ENCODE results near the gene BAD.

BAD gene

DNA sequence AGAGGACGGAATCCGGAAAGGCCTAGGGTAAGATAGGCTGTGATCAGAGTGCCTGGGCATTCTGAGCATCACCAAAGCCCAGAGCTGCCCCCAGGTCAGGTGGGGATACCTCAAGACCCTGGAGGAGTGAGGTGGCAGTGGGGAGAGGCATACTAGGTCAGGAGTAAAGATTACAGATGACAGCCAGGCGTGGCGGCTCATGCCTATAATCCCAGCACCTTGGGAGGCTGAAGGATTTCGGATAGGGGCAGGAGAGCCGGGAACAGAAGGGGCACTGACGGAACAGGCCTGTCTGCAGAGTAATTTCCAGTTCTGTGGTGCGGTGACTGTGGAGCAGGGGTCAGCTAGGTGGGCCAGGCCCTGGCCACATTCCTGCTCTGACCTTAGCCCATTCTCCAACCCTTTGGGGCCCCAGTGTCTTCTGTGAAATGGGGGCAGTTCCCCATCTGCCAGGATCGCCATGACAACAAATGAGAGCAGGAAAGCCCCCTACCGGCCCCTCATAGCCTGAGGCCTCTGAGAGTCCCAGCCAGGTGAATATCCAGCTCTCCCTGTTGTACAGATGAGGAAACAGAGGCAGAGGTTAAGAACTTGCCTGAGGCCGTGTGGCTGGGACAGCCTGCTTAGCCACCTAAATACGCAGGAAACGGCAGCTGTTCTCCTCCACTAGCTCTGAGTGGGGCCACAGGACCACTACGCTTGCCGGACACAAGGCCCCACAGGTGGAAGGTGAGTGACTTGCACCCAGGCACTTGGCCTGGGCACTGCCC lies 9.2 kb downstream of the BAD start:
- no peak for DNase-seq

DNA sequence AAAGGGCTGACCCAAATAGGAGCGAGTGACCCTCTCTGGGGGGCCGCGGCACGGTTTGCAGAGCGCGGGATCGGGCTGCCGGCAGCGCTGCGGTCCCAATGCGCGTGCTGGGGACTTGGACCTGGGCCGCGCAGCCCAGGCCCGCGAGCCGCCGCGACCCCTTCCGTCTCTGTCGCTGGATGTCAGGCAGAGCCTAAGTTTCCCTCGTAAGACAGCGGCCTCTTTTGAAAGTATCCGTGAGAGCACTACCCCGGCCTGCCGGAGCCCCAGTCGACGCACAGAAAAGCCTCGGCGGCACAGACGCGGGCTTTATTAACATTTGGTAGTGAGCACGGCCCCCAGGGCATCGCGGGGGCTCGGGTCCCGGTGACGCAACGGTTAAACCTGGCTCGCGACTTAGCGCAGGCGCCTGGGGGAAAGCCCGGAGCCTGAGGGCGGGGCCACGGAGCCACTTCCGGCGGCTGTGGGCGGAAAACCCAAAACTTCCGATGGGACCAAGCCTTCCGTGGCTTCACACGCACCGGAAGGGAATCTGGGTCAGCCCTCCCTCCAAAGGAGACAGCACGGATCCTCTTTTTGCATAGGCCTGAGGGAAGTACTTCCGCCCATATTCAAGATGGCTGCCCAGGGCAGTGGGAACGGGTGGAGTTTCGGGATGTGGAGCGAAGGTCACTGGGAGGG lies 14.8 kb downstream of the BAD start:
- DNase-seq, result peak; percentile 99

DNA sequence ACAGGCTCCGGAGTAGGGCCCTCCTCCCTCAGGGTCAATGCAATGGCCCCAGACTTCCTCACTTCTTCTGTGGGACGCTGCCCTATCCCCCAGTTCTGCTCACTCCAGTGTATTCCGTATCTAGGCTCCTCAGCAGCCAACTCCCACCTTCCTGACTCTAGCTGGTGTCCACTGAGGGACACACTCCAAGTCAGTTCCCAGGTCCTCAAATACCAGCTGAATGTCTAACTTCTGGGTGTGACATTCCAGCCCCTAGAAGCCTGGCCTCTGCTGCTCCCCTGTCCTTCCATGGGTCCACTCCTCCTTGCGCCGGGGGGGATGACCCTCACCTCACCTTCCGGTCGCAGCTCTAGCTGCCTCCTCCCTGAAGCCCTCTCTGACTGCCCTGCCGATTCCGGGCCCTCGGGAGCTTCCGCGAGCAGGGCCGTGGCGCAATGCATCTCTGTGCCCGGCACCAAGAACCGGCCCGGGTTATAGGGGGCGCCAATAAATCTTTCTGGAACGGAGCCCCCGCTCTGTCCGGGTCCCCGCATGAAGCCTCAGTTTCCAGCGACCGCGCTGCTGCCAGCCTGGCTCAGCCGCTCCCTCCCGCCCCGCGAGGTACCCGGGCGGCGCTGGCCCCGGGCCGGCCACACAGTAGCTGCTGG lies 15.4 kb downstream of the BAD start:
- DNase-seq, result no peak

DNA sequence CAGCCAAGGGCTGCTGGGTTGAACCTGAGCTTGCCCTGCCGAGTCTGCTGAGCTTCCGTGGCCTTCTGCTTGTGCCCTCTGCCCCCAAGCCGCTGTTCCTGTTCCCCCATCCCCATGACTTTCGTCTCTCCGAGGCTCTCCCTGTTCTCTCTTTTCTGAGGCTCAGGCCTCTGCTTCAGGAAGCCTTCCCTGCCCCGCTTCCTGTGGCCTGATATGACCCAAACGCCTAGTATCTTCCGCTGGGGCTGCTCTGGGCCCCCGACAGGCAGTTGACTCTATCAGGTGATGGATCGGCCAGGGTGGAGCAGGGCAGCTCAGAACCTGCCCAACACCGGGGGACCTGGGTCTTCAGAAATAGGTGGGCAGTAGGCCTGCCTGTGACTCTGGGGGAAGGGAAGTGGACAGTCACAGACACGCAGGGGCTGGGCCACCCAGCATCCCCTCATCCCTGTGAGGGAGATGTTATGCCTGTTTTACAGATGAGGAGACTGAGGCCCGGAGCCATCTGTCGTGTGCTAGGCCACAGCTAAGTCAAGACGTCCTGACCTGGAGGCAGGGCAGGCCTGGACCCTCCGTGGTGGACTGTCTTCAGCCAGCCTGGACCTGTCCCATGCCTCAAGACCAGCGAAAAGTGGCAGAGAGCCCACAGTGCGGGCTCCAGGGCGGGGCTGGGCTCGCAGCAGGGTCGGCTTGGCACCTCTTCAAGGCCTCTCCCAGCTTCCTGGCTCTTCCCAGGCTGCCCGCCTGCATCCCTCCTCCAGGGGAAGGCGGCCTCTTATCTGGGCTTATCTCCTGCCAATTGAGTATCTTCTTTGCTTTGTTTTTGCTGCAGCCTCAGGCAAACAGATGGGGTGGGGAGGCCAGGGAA lies 16.2 kb downstream of the BAD start:
- DNase-seq, result peak; percentile 25

DNA sequence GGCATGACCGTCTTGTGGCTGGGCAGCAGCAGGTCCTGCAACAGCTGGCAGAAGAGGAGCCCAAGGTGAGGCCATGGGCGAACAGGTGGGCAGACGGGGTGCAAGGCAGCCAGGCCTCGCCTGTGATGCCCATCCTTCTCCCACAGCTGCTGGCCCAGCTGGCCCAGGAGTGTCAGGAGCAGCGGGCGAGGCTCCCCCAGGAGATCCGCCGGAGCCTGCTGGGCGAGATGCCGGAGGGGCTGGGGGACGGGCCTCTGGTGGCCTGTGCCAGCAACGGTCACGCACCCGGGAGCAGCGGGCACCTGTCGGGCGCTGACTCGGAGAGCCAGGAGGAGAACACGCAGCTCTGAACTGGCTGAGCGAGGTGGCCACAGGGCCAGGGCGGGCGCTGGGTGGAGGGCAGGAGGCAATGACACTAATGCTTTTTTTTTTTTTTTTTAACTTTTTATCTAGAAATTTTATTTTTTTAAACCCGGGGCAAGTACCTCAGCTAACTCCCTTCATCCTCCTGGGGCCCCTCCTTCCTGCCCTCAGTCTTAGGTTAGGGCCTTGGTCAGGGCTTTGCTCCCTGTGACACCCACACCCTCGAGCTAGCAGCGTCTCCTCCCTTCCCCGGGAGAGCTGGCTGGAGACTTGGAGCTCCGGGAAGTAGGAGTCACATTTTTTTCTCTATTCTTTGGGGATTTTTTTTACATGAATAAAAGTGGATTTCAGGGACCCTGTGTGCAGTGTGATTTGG lies 17.1 kb downstream of the BAD start:
- DNase-seq, result no peak

DNA sequence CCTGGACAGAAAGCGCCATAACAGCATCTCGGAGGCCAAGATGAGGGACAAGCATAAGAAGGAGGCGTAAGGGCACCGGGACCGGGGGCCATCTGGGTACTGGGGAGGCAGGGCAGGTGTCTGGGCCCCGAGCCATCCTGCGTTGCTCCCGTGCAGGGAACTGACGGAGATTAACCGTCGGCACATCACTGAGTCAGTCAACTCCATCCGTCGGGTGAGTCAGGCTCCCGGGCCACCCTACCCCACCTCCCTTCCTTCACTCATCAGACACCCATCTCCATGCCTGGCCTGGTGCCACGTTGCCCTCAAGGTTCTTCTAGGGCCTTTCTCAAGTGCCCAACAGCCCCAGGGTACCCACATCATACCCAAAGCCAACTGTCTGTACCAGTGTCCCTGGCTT lies 18.1 kb downstream of the BAD start:
- no peak for DNase-seq

DNA sequence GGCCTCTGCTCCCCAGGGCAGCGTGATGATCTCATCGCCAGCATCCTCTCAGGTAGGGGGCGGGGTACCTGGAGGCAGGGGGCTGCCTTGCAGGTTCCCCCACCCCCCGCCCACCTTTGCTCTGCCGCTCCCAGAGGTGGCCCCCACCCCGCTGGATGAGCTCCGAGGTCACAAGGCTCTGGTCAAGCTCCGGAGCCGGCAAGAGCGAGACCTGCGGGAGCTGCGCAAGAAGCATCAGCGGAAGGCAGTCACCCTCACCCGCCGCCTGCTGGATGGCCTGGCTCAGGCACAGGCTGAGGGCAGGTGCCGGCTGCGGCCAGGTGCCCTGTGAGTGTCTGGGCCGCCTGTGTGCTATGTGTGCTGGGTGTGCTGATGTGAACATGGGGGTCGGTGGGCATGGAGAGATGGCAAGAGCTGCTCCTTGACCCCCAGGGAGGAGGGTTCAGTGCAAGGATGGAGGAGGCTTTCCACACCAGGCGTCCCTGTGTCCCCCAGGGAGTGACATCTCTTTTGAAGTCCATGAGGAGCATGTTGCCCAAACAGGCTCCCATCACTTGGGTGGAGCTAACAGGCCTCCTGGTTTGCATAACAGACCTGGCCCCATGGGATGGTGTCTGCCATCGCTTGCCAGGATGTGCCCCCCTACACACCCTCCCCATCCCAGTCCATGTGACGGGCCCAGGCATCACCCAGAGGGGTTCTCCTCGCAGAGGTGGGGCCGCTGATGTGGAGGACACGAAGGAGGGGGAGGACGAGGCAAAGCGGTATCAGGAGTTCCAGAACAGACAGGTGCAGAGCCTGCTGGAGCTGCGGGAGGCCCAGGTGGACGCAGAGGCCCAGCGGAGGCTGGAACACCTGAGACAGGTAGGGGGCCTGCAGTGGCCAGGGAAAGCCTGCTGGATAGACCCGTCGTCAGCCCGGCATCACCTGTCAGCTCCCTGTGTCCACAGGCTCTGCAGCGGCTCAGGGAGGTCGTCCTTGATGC lies 19.0 kb downstream of the BAD start:
- no peak for DNase-seq

DNA sequence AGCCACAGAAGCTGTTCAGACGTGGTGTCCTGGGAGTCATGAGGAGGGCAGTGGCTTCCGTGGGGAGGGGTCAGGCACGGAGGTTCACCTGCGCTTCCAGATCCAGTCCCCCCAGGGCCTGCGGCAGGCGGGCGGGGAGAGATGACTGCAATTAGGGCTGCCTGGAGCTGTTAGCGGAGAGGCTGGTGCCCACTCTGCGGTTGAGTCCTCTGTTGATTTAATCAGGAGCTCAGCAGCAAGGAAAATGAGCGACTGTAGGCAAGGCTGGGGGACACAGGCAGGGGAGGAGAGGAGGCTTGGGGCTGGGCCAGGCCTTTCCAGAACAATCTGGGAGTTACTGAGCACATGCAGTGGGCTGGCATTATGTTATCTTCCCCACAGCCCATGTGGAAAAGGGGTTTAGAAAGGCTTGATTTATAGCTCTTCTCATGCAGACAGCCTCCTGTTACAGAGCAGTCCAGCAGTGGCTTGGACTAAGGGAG lies 20.1 kb downstream of the BAD start:
- no peak for DNase-seq

DNA sequence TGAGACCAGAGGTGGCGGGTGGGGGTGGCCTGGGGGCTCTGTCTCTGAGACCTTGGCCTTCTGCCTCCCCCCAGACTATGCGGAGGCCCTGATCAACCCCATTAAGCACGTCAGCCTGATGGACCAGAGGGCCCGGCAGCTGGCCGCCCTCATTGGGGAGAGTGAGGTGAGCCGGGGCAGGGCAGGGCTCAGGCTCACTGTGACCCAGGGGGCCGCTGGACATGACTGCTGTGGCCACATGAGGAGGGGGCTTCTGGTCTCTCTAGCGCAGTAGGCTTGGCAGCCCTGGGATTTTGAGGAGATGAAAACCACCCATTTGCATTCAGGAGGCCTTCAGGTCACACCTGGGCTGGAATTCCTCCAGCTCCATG lies 20.5 kb downstream of the BAD start:
- no peak for DNase-seq

DNA sequence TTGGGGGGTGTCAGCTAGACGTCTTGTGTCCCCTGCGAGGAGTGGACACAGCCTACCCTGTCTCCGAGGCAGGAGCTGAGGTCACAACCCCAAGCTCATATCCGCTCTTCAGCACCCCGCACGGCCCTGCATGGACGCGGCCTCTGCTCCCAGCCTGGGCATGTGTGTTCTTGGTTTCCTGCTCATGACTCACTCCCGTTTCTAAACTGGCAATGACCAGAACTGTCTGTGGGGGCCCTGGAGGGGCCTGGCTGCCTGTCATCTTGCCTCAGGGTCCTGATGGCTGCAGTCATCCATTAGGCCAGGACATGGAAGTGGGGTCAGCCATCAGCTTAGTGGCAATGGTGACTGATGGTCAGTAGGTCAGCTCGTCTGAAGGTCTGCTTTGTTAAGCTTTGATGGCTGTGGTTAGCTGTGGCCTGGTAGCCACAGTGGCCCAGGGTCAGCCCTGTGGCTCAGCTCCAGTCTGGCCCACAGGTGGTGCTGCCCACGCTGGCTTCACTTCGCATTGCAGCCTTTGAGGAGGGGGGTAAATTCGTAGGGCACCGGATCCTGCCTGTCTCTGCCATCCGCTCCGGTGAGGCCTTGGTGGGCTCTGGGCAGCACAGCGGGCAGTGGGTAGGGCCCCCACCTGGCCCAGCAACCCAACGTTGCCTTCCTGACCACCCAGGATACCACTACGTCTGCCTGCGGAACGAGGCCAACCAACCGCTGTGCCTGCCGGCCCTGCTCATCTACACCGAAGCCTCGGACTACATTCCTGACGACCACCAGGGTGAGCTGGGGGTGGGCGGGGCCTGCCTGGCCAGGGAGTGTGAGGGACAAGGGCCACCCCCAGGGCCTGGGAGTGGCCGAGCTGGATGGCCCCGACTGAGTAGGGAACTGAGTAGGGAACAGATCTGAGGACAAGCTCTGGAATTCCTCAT lies 21.2 kb downstream of the BAD start:
- no peak for DNase-seq

DNA sequence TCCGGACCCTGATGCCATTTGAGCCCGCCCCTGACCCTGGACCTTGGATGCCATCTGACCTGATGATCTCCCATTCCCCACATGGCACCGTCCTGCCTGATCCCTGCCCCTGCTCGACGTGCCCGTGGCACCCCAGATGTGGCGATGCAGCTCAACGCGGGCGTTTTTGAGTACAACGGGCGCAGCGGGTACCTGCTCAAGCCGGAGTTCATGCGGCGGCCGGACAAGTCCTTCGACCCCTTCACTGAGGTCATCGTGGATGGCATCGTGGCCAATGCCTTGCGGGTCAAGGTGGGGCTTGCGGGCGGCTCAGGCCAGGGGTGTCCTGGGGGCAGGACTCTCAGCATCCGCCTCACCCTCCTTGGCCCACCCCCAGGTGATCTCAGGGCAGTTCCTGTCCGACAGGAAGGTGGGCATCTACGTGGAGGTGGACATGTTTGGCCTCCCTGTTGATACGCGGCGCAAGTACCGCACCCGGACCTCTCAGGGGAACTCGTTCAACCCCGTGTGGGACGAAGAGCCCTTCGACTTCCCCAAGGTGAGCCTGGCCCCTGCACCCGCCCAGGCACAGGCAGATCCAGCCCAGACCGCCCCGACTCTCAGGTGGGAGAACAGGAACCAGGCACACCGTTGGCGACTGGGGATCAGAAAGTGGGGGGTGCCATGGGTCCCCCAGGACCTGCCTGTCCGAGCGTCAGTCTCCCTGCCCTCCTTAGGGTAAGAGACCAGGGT lies 22.0 kb downstream of the BAD start:
- no peak for DNase-seq

DNA sequence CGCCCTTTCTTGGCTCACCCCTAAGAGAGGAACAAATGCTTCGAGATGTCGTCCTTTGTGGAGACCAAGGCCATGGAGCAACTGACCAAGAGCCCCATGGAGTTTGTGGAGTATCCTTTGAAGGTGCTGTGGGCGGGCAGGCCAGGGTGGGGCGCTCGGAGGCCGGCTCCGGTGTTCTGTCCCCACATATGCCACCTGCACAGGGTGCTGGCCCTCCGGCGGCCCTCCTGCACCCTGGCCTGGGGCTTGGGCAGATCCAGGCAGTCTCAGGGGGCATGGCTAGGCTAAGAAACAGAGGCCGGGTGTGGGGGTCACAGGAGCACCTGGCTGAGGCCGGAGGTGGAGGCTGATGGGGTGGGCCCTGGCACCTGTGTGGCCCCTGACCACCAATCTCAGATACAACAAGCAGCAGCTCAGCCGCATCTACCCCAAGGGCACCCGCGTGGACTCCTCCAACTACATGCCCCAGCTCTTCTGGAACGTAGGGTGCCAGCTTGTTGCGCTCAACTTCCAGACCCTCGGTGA lies 22.8 kb downstream of the BAD start:
- DNase-seq, result no peak

DNA sequence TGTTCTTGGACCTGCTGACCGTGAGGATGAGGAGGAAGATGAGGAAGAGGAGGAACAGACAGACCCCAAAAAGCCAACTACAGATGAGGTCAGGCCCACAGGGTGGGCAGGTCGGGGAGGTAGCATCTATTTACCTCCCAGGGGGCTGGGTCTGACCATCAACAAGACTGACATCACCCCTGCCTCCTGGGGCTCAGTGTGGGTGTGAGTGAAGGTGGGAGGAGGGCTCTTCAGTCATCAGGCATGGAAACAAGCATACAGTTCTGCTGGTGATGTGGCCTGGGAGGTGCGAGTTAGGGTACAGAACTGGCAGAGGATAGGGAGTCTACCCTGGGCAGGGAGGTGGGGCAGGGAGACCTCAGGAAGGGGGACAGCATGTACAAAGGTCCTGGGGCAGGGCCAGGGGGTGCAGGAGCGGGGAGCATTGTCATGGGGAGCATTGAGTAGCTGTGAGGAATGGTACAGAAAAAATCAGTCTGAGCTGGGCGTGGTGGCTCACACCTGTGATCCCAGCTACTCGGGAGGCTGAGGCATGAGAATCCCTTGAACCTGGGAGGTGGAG lies 24.2 kb downstream of the BAD start:
- no peak for DNase-seq

DNA sequence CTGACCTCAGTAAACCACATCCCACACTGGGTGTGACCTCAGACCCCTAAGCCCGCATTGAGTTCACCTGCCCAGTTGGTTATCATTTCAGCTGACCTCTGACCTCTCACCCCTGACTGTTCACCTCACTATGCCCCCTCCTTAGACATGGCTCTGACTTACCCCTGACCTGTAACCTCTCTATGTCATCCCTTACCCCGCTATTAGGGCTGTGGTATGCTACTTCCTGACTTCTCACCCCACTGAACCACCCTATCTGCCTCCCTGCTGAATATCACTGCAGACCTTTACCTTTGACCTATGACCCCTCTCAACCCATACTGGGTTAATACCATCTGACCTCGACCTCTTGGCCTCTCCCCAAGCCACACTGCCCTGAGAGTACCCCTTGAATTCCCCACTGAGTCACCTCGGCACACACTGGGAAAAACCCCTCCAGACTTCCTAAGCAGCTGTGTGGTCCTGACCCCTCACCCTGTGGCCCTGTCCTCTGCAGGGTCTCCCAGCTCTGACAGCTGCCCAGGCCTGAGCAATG lies 24.9 kb downstream of the BAD start:
- no peak for DNase-seq

DNA sequence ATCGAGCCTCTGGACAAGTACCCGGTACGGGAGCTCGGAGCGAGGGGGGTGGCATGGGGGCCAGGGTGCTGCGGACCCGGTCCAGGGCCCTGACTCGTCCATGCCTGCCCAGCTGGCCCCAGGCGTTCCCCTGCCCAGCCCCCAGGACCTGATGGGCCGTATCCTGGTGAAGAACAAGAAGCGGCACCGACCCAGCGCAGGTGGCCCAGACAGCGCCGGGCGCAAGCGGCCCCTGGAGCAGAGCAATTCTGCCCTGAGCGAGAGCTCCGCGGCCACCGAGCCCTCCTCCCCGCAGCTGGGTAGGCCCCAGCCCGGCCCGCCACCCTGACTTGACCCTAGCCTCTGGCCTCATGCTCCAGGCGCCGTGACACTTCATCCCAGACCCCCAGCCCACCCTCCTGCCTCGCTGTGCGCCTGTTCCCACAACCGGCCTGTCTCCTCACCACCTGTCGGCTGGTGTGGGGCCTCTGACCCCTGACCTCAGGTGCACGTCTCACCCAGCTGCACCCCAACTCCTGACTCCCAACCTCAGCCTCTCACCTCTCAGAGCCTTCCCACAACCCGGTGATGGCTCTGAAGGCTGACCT lies 25.4 kb downstream of the BAD start:
- DNase-seq, result no peak

DNA sequence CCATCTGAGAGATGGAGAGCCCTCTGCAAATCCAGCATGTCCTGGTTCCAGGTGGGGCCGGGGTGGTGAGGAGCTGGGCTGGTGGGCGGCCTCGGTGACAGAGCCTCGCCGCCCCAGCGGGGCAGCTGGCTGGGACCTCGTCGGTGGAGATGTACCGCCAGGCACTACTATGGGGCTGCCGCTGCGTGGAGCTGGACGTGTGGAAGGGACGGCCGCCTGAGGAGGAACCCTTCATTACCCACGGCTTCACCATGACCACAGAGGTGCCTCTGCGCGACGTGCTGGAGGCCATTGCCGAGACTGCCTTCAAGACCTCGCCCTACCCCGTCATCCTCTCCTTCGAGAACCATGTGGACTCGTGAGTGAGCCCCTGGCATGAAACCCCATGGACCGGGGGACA lies 26.1 kb downstream of the BAD start:
- no peak for DNase-seq

DNA sequence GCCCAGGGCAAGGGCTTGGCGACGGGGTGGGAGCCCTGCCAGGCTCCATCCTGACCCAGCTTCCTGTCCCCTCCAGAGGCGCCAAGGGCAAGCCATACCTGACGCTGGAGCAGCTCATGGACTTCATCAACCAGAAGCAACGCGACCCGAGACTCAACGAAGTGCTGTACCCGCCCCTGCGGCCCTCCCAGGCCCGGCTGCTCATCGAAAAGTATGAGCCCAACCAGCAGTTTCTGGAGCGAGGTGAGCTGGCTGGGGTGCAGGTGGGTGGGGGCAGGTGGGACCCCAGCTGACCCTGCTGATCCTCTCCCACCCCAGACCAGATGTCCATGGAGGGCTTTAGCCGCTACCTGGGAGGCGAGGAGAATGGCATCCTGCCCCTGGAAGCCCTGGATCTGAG lies 28.2 kb downstream of the BAD start:
- DNase-seq, result no peak

All from NCI-H446 treated with DMSO at 0.1 percent for 48 hours (cell line).